NCI-H2171 treated with DMSO at 0.1 percent for 48 hours (cell line): ENCODE measurements around the gene APOBEC4.

ENCODE experiments used
- DNase-seq: peaks from one replicate; lab custom pipeline; 2025; lab: John Stamatoyannopoulos, UW

APOBEC4 gene

GRCh38 chr1:183602510-183602909 is 50.6 kb downstream of the APOBEC4 start:
- no peak for DNase-seq

GRCh38 chr1:183600634-183601033 is 52.5 kb downstream of the APOBEC4 start:
- DNase-seq, result no peak

- DNase-seq, result no peak
These were observed 53.0 kb downstream of the APOBEC4 start for GRCh38 chr1:183600136-183600535.

- peak; percentile 12 for DNase-seq
These were observed 54.7 kb downstream of the APOBEC4 start for GRCh38 chr1:183598386-183598785.

- no peak for DNase-seq
These were observed 55.3 kb downstream of the APOBEC4 start for GRCh38 chr1:183597656-183598347.

- no peak for DNase-seq
These were observed 56.6 kb downstream of the APOBEC4 start for GRCh38 chr1:183596500-183596899.
